BE2C (cell line): Measurements from ENCODE around the gene PIANP.

Experiments
- DNase-seq: peaks from one replicate; pipeline ENCODE4 v3.0.0-alpha.2; 2020
- H3K27me3 ChIP-seq: fragments of 250-450 bp; sonication (Bioruptor Pico); 2 replicates; pipeline ENCODE4 v1.5.1; 2020; ENCODE audit warnings: mild to moderate bottlenecking
- H3K36me3 ChIP-seq: fragments of 250-450 bp; sonication (Bioruptor Pico); 2 replicates; pipeline ENCODE4 v1.5.1; 2020; ENCODE audit warnings: mild to moderate bottlenecking
- H3K4me1 ChIP-seq: fragments of 250-450 bp; sonication (Bioruptor Pico); 2 replicates; pipeline ENCODE4 v1.5.1; 2020
- H3K4me3 ChIP-seq: 2 replicates; pipeline ENCODE4 v1.5.1; 2011; ENCODE audit warnings: low read depth, low read length
- H3K9me3 ChIP-seq: fragments of 250-450 bp; sonication (Bioruptor Pico); 2 replicates; pipeline ENCODE4 v1.5.1; 2020
- TF ChIP-seq, protein P1 (sequence below): IDR thresholded peaks from 2 replicates; pipeline ENCODE4 v1.5.1; 2012; ENCODE audit warnings: mild to moderate bottlenecking, low read depth, low read length

The PIANP gene

GRCh38 chr12:6646276-6647082 is 54.1 kb downstream of the PIANP start:
- Histone ChIP-seq H3K4me1 (no peaks in the 10 kb centered on the region), H3K4me3 (peak overlapping the region; percentile 45; the same call in 1 of the 2 replicates), H3K27me3 (no peaks in the 10 kb centered on the region), H3K36me3 (peaks cover 5% of the 10 kb centered on the region), H3K9me3 (peaks cover 12% of the 10 kb centered on the region; the same call in 1 of the 2 replicates)
- TF ChIP-seq, protein P1, sequence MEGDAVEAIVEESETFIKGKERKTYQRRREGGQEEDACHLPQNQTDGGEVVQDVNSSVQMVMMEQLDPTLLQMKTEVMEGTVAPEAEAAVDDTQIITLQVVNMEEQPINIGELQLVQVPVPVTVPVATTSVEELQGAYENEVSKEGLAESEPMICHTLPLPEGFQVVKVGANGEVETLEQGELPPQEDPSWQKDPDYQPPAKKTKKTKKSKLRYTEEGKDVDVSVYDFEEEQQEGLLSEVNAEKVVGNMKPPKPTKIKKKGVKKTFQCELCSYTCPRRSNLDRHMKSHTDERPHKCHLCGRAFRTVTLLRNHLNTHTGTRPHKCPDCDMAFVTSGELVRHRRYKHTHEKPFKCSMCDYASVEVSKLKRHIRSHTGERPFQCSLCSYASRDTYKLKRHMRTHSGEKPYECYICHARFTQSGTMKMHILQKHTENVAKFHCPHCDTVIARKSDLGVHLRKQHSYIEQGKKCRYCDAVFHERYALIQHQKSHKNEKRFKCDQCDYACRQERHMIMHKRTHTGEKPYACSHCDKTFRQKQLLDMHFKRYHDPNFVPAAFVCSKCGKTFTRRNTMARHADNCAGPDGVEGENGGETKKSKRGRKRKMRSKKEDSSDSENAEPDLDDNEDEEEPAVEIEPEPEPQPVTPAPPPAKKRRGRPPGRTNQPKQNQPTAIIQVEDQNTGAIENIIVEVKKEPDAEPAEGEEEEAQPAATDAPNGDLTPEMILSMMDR, result no peak
- DNase-seq, result no peak

GRCh38 chr12:6644903-6645302 is 55.7 kb downstream of the PIANP start:
- TF ChIP-seq, protein P1, result no peak
- no peak overlapping the region for H3K4me3 ChIP-seq
- no peaks in the 10 kb centered on the region for H3K36me3 ChIP-seq
- no peaks in the 10 kb centered on the region for H3K27me3 ChIP-seq
- no peaks in the 10 kb centered on the region for H3K4me1 ChIP-seq
- DNase-seq, result no peak
- H3K9me3 ChIP-seq, result peaks cover 12% of the 10 kb centered on the region; the same call in 1 of the 2 replicates

DNA sequence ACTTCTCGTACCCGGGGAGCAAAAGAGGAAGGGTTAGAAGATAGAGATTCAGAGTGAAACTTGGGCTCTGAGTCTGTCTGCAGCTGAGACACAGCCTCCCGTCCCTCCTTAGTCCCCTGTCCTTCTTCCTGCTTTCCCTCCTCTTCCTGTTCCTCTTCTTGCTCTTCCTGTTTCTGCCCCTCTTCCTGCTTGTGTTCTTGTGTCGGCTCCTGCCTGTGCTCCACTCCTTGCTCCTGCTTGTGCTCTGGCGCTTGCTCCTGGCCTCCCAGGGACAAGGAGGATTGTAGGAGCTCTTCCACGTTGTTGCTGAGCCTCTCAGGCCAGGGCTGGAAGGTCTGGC is 56.4 kb downstream of the PIANP start:
- H3K27me3 ChIP-seq, result no peaks in the 10 kb centered on the region
- no peaks in the 10 kb centered on the region for H3K36me3 ChIP-seq
- DNase-seq, result no peak

More for the DNA sequence above, 56.4 kb downstream of the PIANP start:
- H3K4me1 ChIP-seq, result no peaks in the 10 kb centered on the region
- TF ChIP-seq, protein P1, result no peak
- no peak overlapping the region for H3K4me3 ChIP-seq
- H3K9me3 ChIP-seq, result peaks cover 12% of the 10 kb centered on the region; the same call in 1 of the 2 replicates
